Medulla oblongata (tissue), 1 donor: ENCODE measurements around the gene ITPRID1.

Experiments used
- DNase-seq: peaks from one replicate; pipeline ENCODE4 v3.0.0-alpha.2; 2015; ENCODE audit errors: extremely low spot score

Gene ITPRID1

DNA sequence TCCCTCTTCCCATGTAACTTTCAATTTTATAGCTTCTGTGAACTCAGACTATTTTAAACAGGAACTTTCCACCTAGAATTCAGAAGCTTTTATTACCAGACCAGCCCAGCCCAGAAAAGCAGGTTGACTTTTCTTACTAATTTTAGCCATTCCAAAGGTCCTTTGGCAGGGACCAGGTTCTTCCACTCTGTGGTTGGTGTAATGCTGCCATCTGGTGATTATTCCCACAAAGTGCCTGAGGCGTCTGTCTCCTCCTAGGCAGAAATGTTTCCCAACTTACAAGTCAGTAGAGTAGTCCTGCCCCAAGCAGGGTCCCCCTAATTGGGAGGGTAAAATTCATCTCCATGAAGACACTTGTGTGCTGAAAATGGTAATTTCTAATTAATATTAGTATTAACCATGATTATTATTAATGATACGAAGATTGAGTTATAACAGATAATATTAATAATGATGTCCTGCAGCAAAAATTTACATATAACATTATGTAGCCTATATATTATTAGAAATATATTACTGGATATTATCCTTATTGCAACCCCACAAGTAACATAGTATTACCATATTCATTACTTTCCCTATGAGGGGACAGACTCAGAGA lies 120.1 kb downstream of the ITPRID1 start:
- DNase-seq, result peak; percentile 87

- DNase-seq, result no peak
Observed at GRCh38 chr7:31640381-31640780, 126.5 kb downstream of the ITPRID1 start.

- peak; percentile 33 for DNase-seq
Observed at GRCh38 chr7:31642681-31643115, 128.8 kb downstream of the ITPRID1 start.

GRCh38 chr7:31646942-31647341 lies 133.1 kb downstream of the ITPRID1 start:
- DNase-seq, result no peak

DNA sequence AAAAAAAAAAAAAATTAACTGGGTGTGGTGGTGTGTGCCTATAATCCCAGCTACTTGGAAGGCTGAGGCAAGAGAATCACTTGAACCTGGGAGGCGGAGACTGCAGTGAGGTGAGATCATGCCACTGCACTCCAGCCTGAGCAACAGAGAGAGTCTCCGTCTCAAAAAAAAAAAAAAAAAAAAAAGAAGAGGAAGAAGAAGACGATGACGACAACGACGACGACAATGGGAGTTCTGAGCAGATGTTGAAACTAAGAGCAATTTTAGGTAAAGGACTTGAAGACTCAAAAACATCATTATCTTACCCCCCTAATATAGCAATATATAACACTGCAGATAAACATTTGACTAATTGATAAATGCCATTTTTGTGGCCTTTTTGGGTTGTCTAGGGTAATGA lies 133.6 kb downstream of the ITPRID1 start:
- no peak for DNase-seq

DNA sequence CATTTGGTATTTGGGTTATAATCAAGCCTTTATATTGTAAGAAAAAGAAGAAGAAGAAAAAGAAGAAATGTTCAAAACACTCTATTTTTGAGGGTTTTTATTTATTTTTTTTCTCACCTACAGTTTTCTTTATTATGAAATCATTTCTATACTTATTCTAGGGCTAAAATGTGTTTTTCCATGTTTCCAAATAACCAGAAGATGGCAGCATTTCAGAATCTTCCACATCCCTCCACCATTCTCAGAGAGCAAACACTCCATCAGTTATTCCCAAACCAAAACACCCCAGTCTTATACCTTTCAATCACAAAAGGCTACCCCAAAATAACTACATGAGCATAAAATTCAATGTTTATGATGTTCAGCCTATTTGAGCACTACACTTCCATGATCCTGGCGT lies 134.4 kb downstream of the ITPRID1 start:
- peak; percentile 41 for DNase-seq

- DNase-seq, result no peak
Observed at GRCh38 chr7:31648880-31649279, 135.0 kb downstream of the ITPRID1 start.

- DNase-seq, result no peak
Observed at GRCh38 chr7:31651234-31652062, 137.6 kb downstream of the ITPRID1 start.

DNA sequence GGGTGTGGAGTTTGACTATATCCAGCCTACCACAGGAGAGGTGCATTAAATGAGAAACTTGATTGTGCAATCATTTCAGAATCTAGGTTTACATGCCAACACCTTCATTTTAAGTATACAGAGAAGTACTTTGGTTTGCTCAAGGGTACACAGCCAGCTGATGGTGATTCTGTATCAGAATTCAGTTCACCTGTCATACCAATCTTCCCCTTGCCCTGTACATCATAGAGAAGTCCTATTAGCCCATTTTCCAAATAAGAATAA lies 138.1 kb downstream of the ITPRID1 start:
- DNase-seq, result no peak

- DNase-seq, result no peak
Observed at GRCh38 chr7:31663072-31663471, 149.2 kb downstream of the ITPRID1 start.

DNA sequence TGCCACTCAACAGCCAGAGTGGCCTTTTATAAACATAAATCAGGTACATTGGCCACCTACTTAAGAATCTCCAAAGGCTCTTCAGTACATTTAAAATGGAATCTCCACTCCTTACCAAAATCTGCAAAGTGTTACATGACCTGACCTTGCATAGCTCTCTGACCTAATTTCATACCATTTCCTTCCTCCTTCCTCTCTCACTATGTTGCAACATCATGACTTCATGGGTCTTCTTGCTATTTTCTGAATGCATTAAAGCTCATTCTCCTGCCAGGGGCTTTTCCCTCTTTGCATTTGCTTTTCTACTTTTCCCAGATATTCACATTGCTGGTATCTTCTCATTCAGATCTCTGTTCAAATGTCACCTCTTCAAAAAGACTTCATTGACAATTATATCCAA lies 151.0 kb downstream of the ITPRID1 start:
- no peak for DNase-seq

GRCh38 chr7:31665546-31665945 lies 151.7 kb downstream of the ITPRID1 start:
- DNase-seq, result no peak

DNA sequence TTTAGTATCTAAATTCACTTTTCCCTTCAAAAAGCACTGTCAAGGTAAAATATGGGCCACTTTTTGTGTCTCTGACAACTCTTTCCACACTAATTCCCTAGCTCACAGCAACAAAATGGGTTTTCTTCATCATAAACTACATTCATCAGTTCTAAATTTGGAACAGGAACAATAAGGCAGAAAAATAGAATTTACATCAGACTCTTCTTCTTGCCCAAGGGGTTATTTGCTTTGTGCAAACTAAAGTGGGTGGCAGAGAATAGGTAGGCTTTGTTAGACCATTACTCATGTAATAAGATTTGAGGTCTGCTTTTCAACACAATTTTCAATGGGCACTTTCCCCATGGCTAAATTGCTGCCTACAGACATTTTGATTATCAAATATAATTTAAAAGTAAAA lies 155.6 kb downstream of the ITPRID1 start:
- DNase-seq, result no peak

GRCh38 chr7:31679574-31680305 lies 165.8 kb downstream of the ITPRID1 start:
- no peak for DNase-seq

- DNase-seq, result no peak
Observed at GRCh38 chr7:31683445-31684225, 169.7 kb downstream of the ITPRID1 start.

DNA sequence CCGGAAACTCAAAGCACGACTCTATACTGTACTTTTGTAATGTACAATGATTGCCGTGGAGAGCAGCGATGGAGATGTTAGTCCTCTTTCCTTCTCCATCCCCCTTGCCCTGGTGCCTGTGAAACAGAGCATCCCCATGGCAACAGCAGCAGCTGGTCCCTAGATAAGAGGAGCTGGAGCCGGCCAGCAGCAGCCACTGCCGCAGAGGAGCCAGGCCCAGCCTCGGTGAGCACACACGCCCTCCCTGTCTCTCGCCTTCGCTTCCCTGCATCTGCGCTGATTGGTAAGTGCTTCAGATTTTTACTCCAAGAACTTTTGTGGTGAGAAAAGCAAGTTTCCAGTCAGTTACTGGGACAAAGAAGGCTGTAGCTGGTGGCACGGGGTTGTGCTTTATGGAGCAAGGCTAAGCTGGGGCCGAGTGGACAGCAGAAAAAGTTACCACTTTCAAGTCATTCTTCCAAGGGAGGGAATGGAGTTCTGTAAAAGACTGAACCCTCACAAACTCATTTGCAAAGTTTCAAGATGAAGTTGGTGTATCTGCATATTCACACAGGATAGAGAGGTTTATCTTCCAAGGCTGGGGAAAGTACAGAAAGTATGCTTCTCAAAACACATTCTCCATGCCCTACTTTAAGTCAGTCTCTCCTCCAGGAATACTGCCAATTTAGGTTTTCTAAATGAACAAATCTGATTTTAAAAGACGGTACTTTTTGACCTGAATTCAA lies 173.3 kb downstream of the ITPRID1 start, which contains the start of gene PPP1R17:
PPP1R17 (plus strand) TSS at position 192 of the 725 bp plus-strand sequence. CDS start 5,227 bp downstream, outside the sequence.
- no peak for DNase-seq

DNA sequence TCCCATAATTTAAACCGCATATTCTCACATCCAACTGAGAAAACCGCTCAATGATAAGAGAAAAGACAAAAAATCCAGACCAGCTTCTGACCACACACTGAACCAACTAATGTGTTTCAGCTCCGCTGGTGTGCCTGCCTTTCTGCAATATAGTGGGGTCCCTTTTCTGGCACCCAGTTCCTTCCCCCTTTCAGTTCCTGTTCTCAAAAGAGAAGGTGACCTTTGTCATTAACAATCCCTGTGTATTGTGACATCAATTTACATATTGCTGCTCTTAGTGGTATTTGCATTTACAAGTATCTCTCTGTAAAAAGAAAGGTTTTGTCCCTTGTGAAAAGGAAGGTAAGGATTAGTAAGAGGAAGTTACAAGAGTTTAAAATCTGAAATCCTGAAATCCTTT lies 174.5 kb downstream of the ITPRID1 start:
- no peak for DNase-seq

- DNase-seq, result no peak
Observed at GRCh38 chr7:31688996-31689395, 175.1 kb downstream of the ITPRID1 start.

DNA sequence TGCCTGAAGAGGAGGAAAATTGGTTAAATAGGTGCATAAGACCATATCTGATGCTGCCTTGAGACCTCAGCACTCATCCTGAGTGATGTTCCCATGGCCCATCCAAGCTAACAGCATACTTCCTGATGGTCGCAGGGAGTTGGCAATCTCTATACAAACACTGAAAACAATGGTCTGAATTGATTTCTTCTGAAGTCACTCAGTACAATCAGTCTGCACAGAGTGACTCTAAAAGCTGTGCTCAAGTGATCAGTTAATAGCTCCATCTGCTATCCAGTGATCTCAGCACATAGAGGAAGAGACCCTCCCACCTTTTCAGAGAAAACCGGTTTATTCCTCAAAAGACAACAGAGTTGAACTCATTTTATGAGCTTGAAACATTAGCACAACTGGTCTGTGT lies 177.0 kb downstream of the ITPRID1 start:
- peak; percentile 6 for DNase-seq

- DNase-seq, result no peak
Observed at GRCh38 chr7:31692451-31692850, 178.6 kb downstream of the ITPRID1 start.

DNA sequence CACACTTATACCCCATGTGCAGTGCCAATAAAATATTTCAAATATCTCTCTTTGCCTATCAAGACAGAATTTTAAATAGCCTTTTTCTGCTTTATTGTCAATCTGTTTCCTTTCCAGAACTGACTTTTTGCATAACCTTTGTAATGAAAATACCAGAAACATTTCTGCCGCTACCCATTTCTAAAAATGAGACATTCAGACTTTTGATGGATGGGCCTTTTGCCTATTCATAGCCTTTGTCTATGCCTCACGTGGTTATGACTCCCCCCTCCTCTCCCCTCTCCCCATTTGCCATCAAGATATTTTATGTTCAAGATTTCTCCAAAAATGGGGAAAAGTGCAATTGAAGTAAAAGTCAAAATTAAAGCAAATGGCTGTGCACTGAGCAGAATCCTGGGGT lies 179.0 kb downstream of the ITPRID1 start:
- no peak for DNase-seq
